Heart left ventricle (tissue), 16 donors: ENCODE data around the gene TMEM52. TPM values are rescaled to one million over a fixed set of nuclear protein-coding genes. Genes with fewer than 3 reads are reported as not detected.

ENCODE experiments used
- ATAC-seq, 4 donors: fragments of 200-7000 bp; cut with Tn5 transposase; one replicate each; pipeline ENCODE4 v1.9.1; 2020 to 2022; ENCODE audit warnings: moderate library complexity in 4 of 4, mild to moderate bottlenecking in 3 of 4, moderate number of reproducible peaks in 1 of 4
- DNase-seq, 5 donors: peaks; one replicate each; pipeline ENCODE4 v3.0.0-alpha.2; 2020
- H3K27ac ChIP-seq, 12 donors: fragments of 200-600 bp; sonication (generic) in 4 of 12; one replicate each; pipeline versions ENCODE4 v1.5.0 to v1.8.0; 2016 to 2022; ENCODE audit warnings: mild to moderate bottlenecking in 2 of 12
- H3K27me3 ChIP-seq, 9 donors: fragments of 200-600 bp; sonication (generic) in 2 of 9; one replicate each; pipeline versions ENCODE4 v1.5.1 to v1.8.0; 2016 to 2022; ENCODE audit warnings: mild to moderate bottlenecking in 3 of 9
- H3K36me3 ChIP-seq, 9 donors: fragments of 200-600 bp; sonication (generic) in 2 of 9; one replicate each; pipeline versions ENCODE4 v1.5.0 to v1.8.0; 2018 to 2022; ENCODE audit warnings: mild to moderate bottlenecking in 2 of 9
- H3K4me1 ChIP-seq, 12 donors: fragments of 200-600 bp; sonication (generic) in 4 of 12; one replicate each; pipeline versions ENCODE4 v1.5.0 to v1.8.0; 2016 to 2022; ENCODE audit warnings: mild to moderate bottlenecking in 3 of 12
- H3K4me3 ChIP-seq, 12 donors: fragments of 200-600 bp; sonication (generic) in 4 of 12; one replicate each; pipeline versions ENCODE4 v1.5.0 to v1.8.0; 2017 to 2022; ENCODE audit warnings: mild to moderate bottlenecking in 9 of 12, moderate library complexity in 4 of 12
- H3K9me3 ChIP-seq, 12 donors: fragments of 200-600 bp; sonication (generic) in 4 of 12; one replicate each; pipeline versions ENCODE4 v1.5.0 to v1.8.0; 2016 to 2022; ENCODE audit warnings: mild to moderate bottlenecking in 1 of 12
- CTCF ChIP-seq, 12 donors: fragments of 200-600 bp; sonication (generic) in 4 of 12; IDR thresholded peaks; one replicate each; pipeline versions ENCODE4 v1.5.0 to v1.8.0; 2018 to 2022; ENCODE audit warnings: antibody characterized with exemption in 12 of 12, mild to moderate bottlenecking in 5 of 12
- POLR2A ChIP-seq, 2 donors: fragments of 450-650 bp; IDR thresholded peaks; one replicate each; pipeline ENCODE4 v1.6.1; 2017; ENCODE audit warnings: antibody characterized with exemption in 2 of 2, mild to moderate bottlenecking in 2 of 2, moderate library complexity in 2 of 2
- WGBS, 4 donors: extraction: QIAGEN DNeasy Blood & Tissue Kit in 2 of 4; methylation state at CpG; one replicate each; pipeline versions ENCODE4 v1.1.5 to v1.1.7; 2013 to 2018; 5-methylcytosine and 5-hydroxymethylcytosine counted together
- intact Hi-C, 10 donors: fragments of 100-400 bp; cut with DNase I; formaldehyde crosslinking; loops; one replicate each; pipeline versions ENCODE4 v1.11.1 to v1.14.2; 2022
- long read RNA-seq, 3 donors: library from polyadenylated mRNA; unstranded; transcript quantifications; one replicate each; pipeline ENCODE4 v2.0.0, GENCODE V29; 2020 to 2021
- polyA plus RNA-seq, 2 donors: library from polyadenylated mRNA; stranded (reverse); fragments of 200-250 nt; gene quantifications; one replicate each; pipeline ENCODE4 v1.2.3, GENCODE V29; 2013
- total RNA-seq, 9 donors: library from RNA; depleted of rRNA in 2 of 9; stranded (reverse); fragments of >200 nt in 2 of 9; fragmentation: NEBNext Ultra II Directional in 3 of 9; extraction: Animal tissue kit (Norgen Biotek cat#: 25700) in 3 of 9; gene quantifications; one replicate each; pipeline versions ENCODE4 v1.1.0 to v1.2.4, GENCODE V29; 2016 to 2023
- donor health status: ischemic (EF 13 %, LVEDD 7.1; RV severe dilation, severe dysfunction).
- donor health status: healthy with polysubstance abuse.
- donor health status: DM: no; HTN: yes; CAD: no.
- donor health status: DM: no; HTN: no; CAD: no.
- donor health status: ischemic (EF 25% LVEDD 6.9; RV normal size, moderate dysfunction).
- donor health status: ischemic (EF 25% LVEDD 5.7; RV mildly dilated, moderate dysfunction).
- donor health status: healthy.
- donor health status: DM: yes; HTN: yes; CAD: no.
- donor health status: ischemic (EF 35%, LVEDD 5.7; RV mildly dilated, moderate dysfunction).
- donor health status: nonischemic (EF 11% LVEDD 7.7; RV severe dilation, severe dysfunction).
- donor health status: DM: yes; HTN: yes; CAD: no.
- donor health status: PGD.
- donor health status: ischemic (EF 29% LVEDD 5.4; RV normal size, mild dysfunction).
- donor health status: nonischemic (EF 23%, LVEDD 6.1; RV moderate dilation, normal function).

The TMEM52 gene
- total RNA-seq (1 to 10 TPM in 6 of 9 donors, under 1 TPM in 3; 0.35 to 2.4 (median 1.1) TPM), polyA plus RNA-seq (1 to 10 TPM; 1.6 to 7.9 TPM)
- long read RNA-seq, donor 1, result 0 reads
- long read RNA-seq, donor 2, partial matches to known transcripts, result 0 of 2 reads
- long read RNA-seq, donor 2, other reads (novel, unspliced or antisense), result 2 of 2 reads
- long read RNA-seq, donor 3, result 0 reads

GRCh38 chr1:1918901-1919303 lies at the start of gene TMEM52:
Gene TMEM52, minus strand, starts transcription at chr1:1919279. Its CDS starts 14 bp downstream, at chr1:1919265.
- intact Hi-C loops, result loop anchor here in 1 of 10 donors (1.0 kb wide), 1 partner anchor 10 kb away; no protein-coding TSS in a partner anchor
- Histone ChIP-seq H3K27me3 (no peaks in the 10 kb centered on the region), H3K9me3 (no peaks in the 10 kb centered on the region), H3K36me3 (no peaks in the 10 kb centered on the region), H3K27ac (peak within 1 kb of the TSS in 11 of 12 donors; percentile 14 to 82 (median 48)), H3K4me3 (peak within 1 kb of the TSS; percentile 47 to 70 (median 63)), H3K4me1 (peaks cover 5 to 22% (median 13%) of the 10 kb centered on the region in 12 donors)
- WGBS, 4 donors, result 1 to 2% methylated on average over 44 of the region's 44 CpGs; no CpG with 5 or more reads in 2 of the 4 donors
- TF ChIP-seq CTCF (IDR thresholded peaks at IDR 0.05), result peak in 2 of 12 donors; percentile 11 to 16
- TF ChIP-seq POLR2A (IDR thresholded peaks at IDR 0.05), result peak in 1 of 2 donors; percentile 57
- DNase-seq (no peak), ATAC-seq (no peak)

DNA sequence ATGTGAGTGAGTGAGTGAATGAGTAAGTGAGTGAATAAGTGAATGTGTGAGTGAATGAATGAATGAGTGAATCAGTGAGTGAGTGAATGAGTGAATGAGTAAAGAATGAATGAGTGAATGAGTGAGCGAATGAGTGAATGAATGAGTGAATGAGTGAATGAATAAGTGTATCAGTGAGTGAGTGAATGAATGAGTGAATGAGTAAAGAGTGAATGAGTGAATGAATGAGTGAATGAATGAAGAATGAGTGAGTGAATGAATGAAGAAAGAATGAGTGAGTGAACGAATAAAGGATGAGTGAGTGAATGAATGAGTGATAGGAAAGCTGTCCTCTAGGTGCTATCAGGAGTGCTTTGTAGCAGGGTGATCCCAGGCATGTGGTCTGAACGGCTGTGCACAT lies 48.8 kb upstream of the TMEM52 start:
- intact Hi-C loops, result no loop called here
- DNase-seq, result no peak
- ATAC-seq, result no peak
- TF ChIP-seq CTCF (IDR thresholded peaks at IDR 0.05) (no peak), POLR2A (IDR thresholded peaks at IDR 0.05) (no peak)
- Histone ChIP-seq H3K9me3 (no peaks in the 10 kb centered on the region), H3K4me1 (no peaks in the 10 kb centered on the region), H3K36me3 (no peaks in the 10 kb centered on the region), H3K4me3 (no peak overlapping the region), H3K27ac (no peak overlapping the region), H3K27me3 (peaks cover 0 to 52% (median 18%) of the 10 kb centered on the region in 9 donors)
- 69 to 78% (median 75%) methylated on average over 3 of the region's 3 CpGs for WGBS, 4 donors

DNA sequence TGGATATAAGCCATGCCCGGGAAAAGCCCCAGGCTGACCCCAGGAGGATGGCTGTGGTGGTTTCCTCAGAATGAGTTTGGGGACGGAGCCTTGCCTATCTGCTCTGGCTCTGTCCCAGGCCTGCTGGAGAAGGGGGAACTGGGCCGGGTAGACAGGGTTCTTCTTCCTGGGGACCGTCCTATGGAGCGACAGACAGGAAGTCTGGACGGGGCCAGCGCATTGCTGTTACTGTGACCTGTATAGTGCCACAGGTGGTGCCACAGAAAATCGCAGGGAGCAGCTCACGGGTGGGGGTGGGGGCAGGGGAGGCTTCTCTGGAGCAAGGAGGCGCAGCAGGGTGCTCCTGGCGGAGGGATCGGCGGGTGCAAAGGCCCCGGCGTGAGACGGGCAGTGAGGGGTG lies 48.1 kb upstream of the TMEM52 start:
- WGBS, 4 donors, result 67 to 83% (median 75%) methylated on average over 11 to 16 of the region's 16 CpGs
- no peaks in the 10 kb centered on the region for H3K9me3 ChIP-seq
- no peaks in the 10 kb centered on the region for H3K36me3 ChIP-seq
- DNase-seq (no peak), ATAC-seq (no peak)
- H3K4me1 ChIP-seq, result no peaks in the 10 kb centered on the region
- intact Hi-C loops, result no loop called here
- TF ChIP-seq POLR2A (IDR thresholded peaks at IDR 0.05) (no peak), CTCF (IDR thresholded peaks at IDR 0.05) (no peak)
- no peak overlapping the region for H3K4me3 ChIP-seq
- H3K27ac ChIP-seq, result no peak overlapping the region
- H3K27me3 ChIP-seq, result peaks cover 0 to 45% (median 18%) of the 10 kb centered on the region in 9 donors

DNA sequence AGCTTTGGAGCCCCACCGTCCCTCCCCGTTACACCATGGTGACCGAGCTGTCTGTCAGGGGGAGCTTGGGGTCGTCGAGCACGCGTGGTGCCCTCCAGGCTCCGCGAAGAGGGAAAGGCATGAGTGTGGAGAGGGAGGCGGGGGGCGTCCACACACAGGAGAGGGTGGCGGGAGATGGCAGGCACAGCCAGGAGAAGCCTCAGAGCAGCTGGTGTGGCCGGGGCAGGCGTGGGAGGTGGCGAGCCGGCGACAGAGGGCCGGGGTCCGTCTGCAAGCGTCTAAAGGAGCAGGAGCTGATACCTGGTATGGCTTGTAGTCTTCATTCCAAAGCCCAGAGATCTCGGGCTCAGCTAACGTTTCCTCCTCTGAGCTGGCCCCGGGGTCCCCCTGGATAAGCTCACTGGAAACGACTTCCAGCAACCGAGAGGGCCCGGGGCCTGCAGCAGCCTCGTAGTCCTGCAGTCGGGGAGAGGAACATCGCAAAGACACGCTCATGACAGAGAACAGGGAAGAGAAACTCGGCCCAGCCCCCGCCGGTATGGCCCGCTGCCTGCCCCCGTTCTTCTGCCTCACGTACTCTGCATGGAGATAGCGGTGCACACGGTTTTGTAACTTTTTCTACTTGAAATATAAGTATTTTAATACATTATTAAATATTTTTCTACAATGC lies 47.1 kb upstream of the TMEM52 start:
- ATAC-seq (no peak), DNase-seq (peak in 1 of 5 donors; percentile 7)
- intact Hi-C loops, result no loop called here
- H3K36me3 ChIP-seq, result no peaks in the 10 kb centered on the region
- peaks cover 0 to 53% (median 24%) of the 10 kb centered on the region in 9 donors for H3K27me3 ChIP-seq
- H3K9me3 ChIP-seq, result no peaks in the 10 kb centered on the region
- no peaks in the 10 kb centered on the region for H3K4me1 ChIP-seq
- TF ChIP-seq POLR2A (IDR thresholded peaks at IDR 0.05), result no peak
- no peak for TF ChIP-seq CTCF (IDR thresholded peaks at IDR 0.05)
- no peak overlapping the region for H3K4me3 ChIP-seq
- WGBS, 4 donors, result 57 to 61% (median 59%) methylated on average over 31 to 38 of the region's 38 CpGs
- H3K27ac ChIP-seq, result no peak overlapping the region
